Thymus (tissue), 11 donors: ENCODE results near the gene RASGEF1C. TPM values are rescaled to one million over a fixed set of nuclear protein-coding genes. Genes with fewer than 3 reads are reported as not detected.

Experiments used
- DNase-seq, 9 donors: peaks; one replicate each; pipeline ENCODE4 v3.0.0-alpha.2; 2013; ENCODE audit warnings: low spot score in 9 of 9, low read depth in 6 of 9, missing footprints in 1 of 9
- H3K27ac ChIP-seq, 2 donors: one replicate each; pipeline ENCODE4 v1.5.1; 2013; ENCODE audit warnings: control low read depth in 1 of 2, low read depth in 1 of 2, low read length in 1 of 2, mild to moderate bottlenecking in 1 of 2, moderate library complexity in 1 of 2
- H3K27me3 ChIP-seq, 2 donors: one replicate each; pipeline ENCODE4 v1.5.1; 2013; ENCODE audit warnings: low read length in 1 of 2; ENCODE audit not compliant: control insufficient read depth in 2 of 2, insufficient read depth in 1 of 2
- H3K36me3 ChIP-seq, 2 donors: one replicate each; pipeline ENCODE4 v1.5.1; 2013; ENCODE audit warnings: low read length in 1 of 2, mild to moderate bottlenecking in 1 of 2, moderate library complexity in 1 of 2; ENCODE audit not compliant: control insufficient read depth in 2 of 2, insufficient read depth in 2 of 2
- H3K4me1 ChIP-seq, 2 donors: one replicate each; pipeline ENCODE4 v1.5.1; 2013; ENCODE audit warnings: low read length in 2 of 2; ENCODE audit not compliant: control insufficient read depth in 2 of 2, insufficient read depth in 2 of 2
- H3K4me3 ChIP-seq, 2 donors: one replicate each; pipeline ENCODE4 v1.5.1; 2013; ENCODE audit warnings: low read length in 2 of 2, control low read depth in 1 of 2, mild to moderate bottlenecking in 1 of 2
- H3K9me3 ChIP-seq, 2 donors: one replicate each; pipeline ENCODE4 v1.5.1; 2013; ENCODE audit warnings: low read length in 1 of 2, mild to moderate bottlenecking in 1 of 2; ENCODE audit not compliant: control insufficient read depth in 2 of 2, insufficient read depth in 1 of 2
- WGBS: extraction: QIAGEN DNeasy Blood & Tissue Kit; methylation state at CpG from one replicate; pipeline ENCODE4 v1.1.7; 2013; 5-methylcytosine and 5-hydroxymethylcytosine counted together
- polyA plus RNA-seq: library from polyadenylated mRNA; stranded (reverse); fragments of 200-250 nt; gene quantifications from one replicate; pipeline ENCODE4 v1.2.3, GENCODE V29; 2013
- total RNA-seq: library from RNA; stranded (reverse); fragments of 120-200 nt; gene quantifications from one replicate; pipeline ENCODE4 v1.2.4, GENCODE V29; 2013
- donor health status: healthy.

Gene RASGEF1C
- total and polyA plus RNA-seq, 2 donors, result 0.11 TPM; not detected in 1

- H3K36me3 ChIP-seq, result no peaks in the 10 kb centered on the region
- no peaks in the 10 kb centered on the region for H3K9me3 ChIP-seq
- 97% methylated on average over 5 of the region's 5 CpGs for WGBS
- no peak for DNase-seq
- H3K27me3 ChIP-seq, result no peaks in the 10 kb centered on the region
- no peak overlapping the region for H3K4me3 ChIP-seq
- no peaks in the 10 kb centered on the region for H3K4me1 ChIP-seq
- H3K27ac ChIP-seq, result no peak overlapping the region
Measured at GRCh38 chr5:180097926-180098325, 111.1 kb downstream of the RASGEF1C start.

GRCh38 chr5:180097163-180097894, 111.7 kb downstream of the RASGEF1C start:
- 95% methylated on average over 11 of the region's 11 CpGs for WGBS
- no peak overlapping the region for H3K4me3 ChIP-seq
- DNase-seq, result no peak

GRCh38 chr5:180096616-180097015, 112.4 kb downstream of the RASGEF1C start:
- WGBS, result 91% methylated on average over 10 of the region's 10 CpGs
- no peak for DNase-seq
- Histone ChIP-seq H3K9me3 (no peaks in the 10 kb centered on the region), H3K27ac (no peak overlapping the region), H3K4me1 (no peaks in the 10 kb centered on the region), H3K4me3 (no peak overlapping the region), H3K27me3 (no peaks in the 10 kb centered on the region), H3K36me3 (no peaks in the 10 kb centered on the region)

More at GRCh38 chr5:180097163-180097894, 111.7 kb downstream of the RASGEF1C start:
- H3K27me3 ChIP-seq, result no peaks in the 10 kb centered on the region
- H3K4me1 ChIP-seq, result no peaks in the 10 kb centered on the region
- H3K9me3 ChIP-seq, result no peaks in the 10 kb centered on the region
- H3K36me3 ChIP-seq, result no peaks in the 10 kb centered on the region
- no peak overlapping the region for H3K27ac ChIP-seq

GRCh38 chr5:180095545-180095944, 113.5 kb downstream of the RASGEF1C start:
- Histone ChIP-seq H3K4me3 (no peak overlapping the region), H3K4me1 (peaks cover 3% of the 10 kb centered on the region in 2 donors), H3K9me3 (no peaks in the 10 kb centered on the region), H3K27me3 (no peaks in the 10 kb centered on the region), H3K27ac (no peak overlapping the region), H3K36me3 (no peaks in the 10 kb centered on the region)
- no peak for DNase-seq
- 93% methylated on average over 9 of the region's 9 CpGs for WGBS

- Histone ChIP-seq H3K4me1 (peaks cover 3 to 9% of the 10 kb centered on the region in 2 donors), H3K36me3 (no peaks in the 10 kb centered on the region), H3K27me3 (peaks cover 0 to 6% of the 10 kb centered on the region in 2 donors), H3K27ac (no peak overlapping the region), H3K4me3 (no peak overlapping the region), H3K9me3 (peaks cover 0 to 3% of the 10 kb centered on the region in 2 donors)
- no peak for DNase-seq
- 41% methylated on average over 9 of the region's 9 CpGs for WGBS
Measured at GRCh38 chr5:180093651-180094382, 115.2 kb downstream of the RASGEF1C start.

- no peak for DNase-seq
- Histone ChIP-seq H3K9me3 (peaks cover 0 to 3% of the 10 kb centered on the region in 2 donors), H3K4me3 (no peak overlapping the region), H3K27me3 (peaks cover 0 to 6% of the 10 kb centered on the region in 2 donors), H3K27ac (no peak overlapping the region), H3K4me1 (peaks cover 3 to 9% of the 10 kb centered on the region in 2 donors), H3K36me3 (no peaks in the 10 kb centered on the region)
- WGBS, result 94% methylated on average over 6 of the region's 6 CpGs
Measured at GRCh38 chr5:180093241-180093640, 115.8 kb downstream of the RASGEF1C start.

- peak in 1 of 9 donors; percentile 35 for DNase-seq
- no peak overlapping the region for H3K4me3 ChIP-seq
- WGBS, result 48% methylated on average over 17 of the region's 17 CpGs
- H3K27ac ChIP-seq, result no peak overlapping the region
- no peaks in the 10 kb centered on the region for H3K36me3 ChIP-seq
- peaks cover 8 to 18% of the 10 kb centered on the region in 2 donors for H3K4me1 ChIP-seq
- H3K9me3 ChIP-seq, result peaks cover 0 to 3% of the 10 kb centered on the region in 2 donors
- peaks cover 3 to 6% of the 10 kb centered on the region in 2 donors for H3K27me3 ChIP-seq
Measured at GRCh38 chr5:180090769-180091546, 118.1 kb downstream of the RASGEF1C start.

GRCh38 chr5:180090098-180090768, 118.8 kb downstream of the RASGEF1C start:
- peaks cover 0 to 3% of the 10 kb centered on the region in 2 donors for H3K9me3 ChIP-seq
- H3K4me3 ChIP-seq, result peak overlapping the region; percentile 41 to 44
- H3K36me3 ChIP-seq, result no peaks in the 10 kb centered on the region
- H3K27ac ChIP-seq, result peak overlapping the region; percentile 62 to 65
- 2% methylated on average over 58 of the region's 58 CpGs for WGBS
- H3K27me3 ChIP-seq, result peaks cover 3 to 6% of the 10 kb centered on the region in 2 donors
- peak in 7 of 9 donors; percentile 61 to 83 (median 73) for DNase-seq
- peaks cover 12 to 25% of the 10 kb centered on the region in 2 donors for H3K4me1 ChIP-seq
